Uterus (tissue), 2 donors: Measurements from ENCODE around the gene SRRM5.

Experiments
- CTCF ChIP-seq, 4 experiments: fragments of 200-600 bp in 2 of 4; fragments of 450-650 bp in 2 of 4; sonication (generic) in 2 of 4; IDR thresholded peaks; one replicate each; pipeline ENCODE4 v1.5.1; 2016 to 2019; ENCODE audit warnings: antibody characterized with exemption in 4 of 4, mild to moderate bottlenecking in 2 of 4, moderate library complexity in 1 of 4
- POLR2A ChIP-seq, 2 donors: fragments of 450-650 bp; IDR thresholded peaks; one replicate each; pipeline ENCODE4 v1.6.1; 2016; ENCODE audit warnings: antibody characterized with exemption in 2 of 2, mild to moderate bottlenecking in 1 of 2, moderate library complexity in 1 of 2

- no peak for TF ChIP-seq CTCF (IDR thresholded peaks at IDR 0.05)
- TF ChIP-seq POLR2A (IDR thresholded peaks at IDR 0.05): no peak
These were observed 12.2 kb downstream of the SRRM5 start for GRCh38 chr19:43623889-43624670.
